Measurements from ENCODE around the gene AP2A2. TPM values are rescaled to one million over a fixed set of nuclear protein-coding genes. Genes with fewer than 3 reads are reported as not detected.

AP2A2 gene
- total and polyA plus RNA-seq, 2 of the 4 experiments (the other 2 are of a cell fraction): 19.9 to 49.0 TPM

GRCh38 chr11:1054143-1055108, 128.8 kb downstream of the AP2A2 start:
- H2AK9ac ChIP-seq (replicated peaks; ENCODE audit: low read depth, low read length, poor library complexity): no peak overlapping the region
- H3K56ac ChIP-seq (ENCODE audit: extremely low read depth, insufficient read depth, low read length): no peak overlapping the region
- no peak overlapping the region for H2BK20ac ChIP-seq (ENCODE audit: low read depth, low read length)
- no peaks in the 10 kb centered on the region for H3K9me3 ChIP-seq (ENCODE audit: control insufficient read depth, insufficient read depth, low read length)
- dilution Hi-C loops (cut with HindIII; ENCODE audit: low sequenced_read_pairs, unreplicated experiment) (no loop called here), intact Hi-C loops (cut with micrococcal nuclease) (loop anchor here (10.0 kb wide), 1 partner anchor 210 kb away; the partner anchor contains the start of genes POLR2L and TSPAN4), in situ Hi-C loops (cut with MboI; ENCODE audit: low sequenced_read_pairs) (no loop called here)
- no peak overlapping the region for H2BK120ac ChIP-seq (ENCODE audit: low read depth, low read length)
- no peak overlapping the region for H3K4me2 ChIP-seq (ENCODE audit: low read depth, low read length)
- BruUV-seq (replicated peaks): no TSS peak
- H3K14ac ChIP-seq (replicated peaks; ENCODE audit: low read depth, low read length): no peak overlapping the region
- ATAC-seq (ENCODE audit: low read depth) (peak; percentile 35), DNase-seq (no peak)
- H2AK5ac ChIP-seq (ENCODE audit: low read depth, low read length): no peak overlapping the region
- H3K4me1 ChIP-seq (ENCODE audit: control insufficient read depth, insufficient read depth, low read length): peaks cover 5% of the 10 kb centered on the region; the same call in 1 of the 2 replicates
- H3K23ac ChIP-seq (ENCODE audit: low read depth, low read length): no peak overlapping the region
- POLR2A ChIA-PET (ENCODE audit: unreplicated experiment): no interaction called here
- no peaks in the 10 kb centered on the region for H3K9me1 ChIP-seq (ENCODE audit: insufficient read depth, low read length)
- H3K4ac ChIP-seq (ENCODE audit: low read depth, low read length): no peak overlapping the region
- CTCF ChIA-PET: no interaction called here
- H3K18ac ChIP-seq (ENCODE audit: low read depth, low read length): no peak overlapping the region
- no peak overlapping the region for H2BK15ac ChIP-seq (ENCODE audit: low read depth, low read length)
- no peak overlapping the region for H4K91ac ChIP-seq (ENCODE audit: insufficient read depth, low read depth, low read length)
- no peaks in the 10 kb centered on the region for H4K20me1 ChIP-seq (ENCODE audit: insufficient read depth, low read length)
- H3K36me3 ChIP-seq (ENCODE audit: control insufficient read depth, insufficient read depth, low read length): no peaks in the 10 kb centered on the region
- no peak overlapping the region for H4K5ac ChIP-seq (ENCODE audit: low read depth, low read length)
- no peak overlapping the region for H2BK5ac ChIP-seq (ENCODE audit: low read depth, low read length, poor library complexity, severe bottlenecking)
- 43% methylated on average over 15 of the region's 25 CpGs; no CpG with 5 or more reads in 1 of the 2 experiments for WGBS, 2 experiments (ENCODE audit: extremely low coverage in 2 of 2, insufficient read length in 1 of 2)
- no peak overlapping the region for H4K8ac ChIP-seq (ENCODE audit: low read depth in 2 of 2, low read length in 2 of 2)
- no peak overlapping the region for H3K27ac ChIP-seq (ENCODE audit: insufficient read depth, low read length)
- H3K4me3 ChIP-seq (ENCODE audit: insufficient read depth, low read depth, low read length): no peak overlapping the region
- no peaks in the 10 kb centered on the region for H3K79me1 ChIP-seq (ENCODE audit: low read depth in 1 of 2, low read length in 2 of 2)
- H3K9ac ChIP-seq (ENCODE audit: low read depth, low read length): no peak overlapping the region
- H2AFZ ChIP-seq (replicated peaks; ENCODE audit: low read length, poor library complexity): peak overlapping the region; percentile 1
- peaks cover 7% of the 10 kb centered on the region; the same call in 1 of the 2 replicates for H3K27me3 ChIP-seq (ENCODE audit: control insufficient read depth, insufficient read depth, low read length)
- TF ChIP-seq NFE2L2 (IDR thresholded peaks at IDR 0.05; ENCODE audit: low read depth, low read length) (no peak), FOS (IDR thresholded peaks at IDR 0.05; ENCODE audit: low read depth, low read length) (no peak), RCOR1 (IDR thresholded peaks at IDR 0.05; ENCODE audit: insufficient replicate concordance, low read length) (no peak), MAFK (IDR thresholded peaks at IDR 0.05; ENCODE audit: low read depth, low read length) (no peak), CHD1 (IDR thresholded peaks at IDR 0.05; ENCODE audit: low read depth, low read length) (no peak), RFX5 (IDR thresholded peaks at IDR 0.05; ENCODE audit: low read depth, low read length) (no peak), ELK1 (IDR thresholded peaks at IDR 0.05; ENCODE audit: borderline replicate concordance, low read depth, low read length) (no peak), MXI1 (IDR thresholded peaks at IDR 0.05; ENCODE audit: borderline replicate concordance, low read depth, low read length) (no peak), MAZ (IDR thresholded peaks at IDR 0.05; ENCODE audit: borderline replicate concordance, low read depth, low read length) (no peak), USF2 (IDR thresholded peaks at IDR 0.05; ENCODE audit: low read depth, low read length) (no peak), POLR2A (IDR thresholded peaks at IDR 0.05; ENCODE audit: low read depth, low read length) (no peak), BHLHE40 (IDR thresholded peaks at IDR 0.05; ENCODE audit: low read depth, low read length) (no peak), SMC3 (IDR thresholded peaks at IDR 0.05; ENCODE audit: low read depth, low read length) (no peak), RAD21 (IDR thresholded peaks at IDR 0.05; ENCODE audit: low read length) (no peak), CEBPB (IDR thresholded peaks at IDR 0.05; ENCODE audit: low read depth, low read length) (no peak)

All from IMR-90 (cell line).